GM12875 (cell line): ENCODE data around the gene ANKLE1.

Source experiments
- H3K4me3 ChIP-seq: one replicate; pipeline ENCODE4 v1.5.1; 2011; ENCODE audit warnings: low read depth, low read length, control low read depth
- TF ChIP-seq, protein P1 (sequence below): IDR thresholded peaks from 2 replicates; pipeline ENCODE4 v1.5.1; 2011; ENCODE audit warnings: low read depth, mild to moderate bottlenecking, control low read depth, inconsistent platforms, low read length, moderate library complexity, borderline replicate concordance; ENCODE audit not compliant: insufficient read depth

The ANKLE1 gene

DNA sequence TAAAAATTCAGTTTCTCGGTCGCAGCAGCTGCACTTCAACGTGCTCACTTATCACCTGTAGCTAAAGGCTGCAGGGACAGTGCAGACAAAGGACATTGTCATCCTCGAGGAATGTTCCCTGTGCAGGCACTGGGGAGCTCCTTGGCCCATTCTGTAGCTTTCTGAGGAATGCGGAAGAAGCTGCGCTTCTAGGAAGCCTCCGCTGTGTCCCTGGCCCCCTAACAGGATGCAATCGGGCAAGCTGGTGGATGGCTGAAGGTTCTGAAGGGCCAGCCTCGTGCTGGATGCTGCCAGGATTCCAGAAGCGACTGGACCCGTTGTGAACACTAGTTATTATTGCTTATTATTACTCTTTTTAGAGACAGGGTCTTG is 44.9 kb downstream of the ANKLE1 start:
- no peak overlapping the region for H3K4me3 ChIP-seq
- TF ChIP-seq, protein P1, sequence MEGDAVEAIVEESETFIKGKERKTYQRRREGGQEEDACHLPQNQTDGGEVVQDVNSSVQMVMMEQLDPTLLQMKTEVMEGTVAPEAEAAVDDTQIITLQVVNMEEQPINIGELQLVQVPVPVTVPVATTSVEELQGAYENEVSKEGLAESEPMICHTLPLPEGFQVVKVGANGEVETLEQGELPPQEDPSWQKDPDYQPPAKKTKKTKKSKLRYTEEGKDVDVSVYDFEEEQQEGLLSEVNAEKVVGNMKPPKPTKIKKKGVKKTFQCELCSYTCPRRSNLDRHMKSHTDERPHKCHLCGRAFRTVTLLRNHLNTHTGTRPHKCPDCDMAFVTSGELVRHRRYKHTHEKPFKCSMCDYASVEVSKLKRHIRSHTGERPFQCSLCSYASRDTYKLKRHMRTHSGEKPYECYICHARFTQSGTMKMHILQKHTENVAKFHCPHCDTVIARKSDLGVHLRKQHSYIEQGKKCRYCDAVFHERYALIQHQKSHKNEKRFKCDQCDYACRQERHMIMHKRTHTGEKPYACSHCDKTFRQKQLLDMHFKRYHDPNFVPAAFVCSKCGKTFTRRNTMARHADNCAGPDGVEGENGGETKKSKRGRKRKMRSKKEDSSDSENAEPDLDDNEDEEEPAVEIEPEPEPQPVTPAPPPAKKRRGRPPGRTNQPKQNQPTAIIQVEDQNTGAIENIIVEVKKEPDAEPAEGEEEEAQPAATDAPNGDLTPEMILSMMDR = no peak

DNA sequence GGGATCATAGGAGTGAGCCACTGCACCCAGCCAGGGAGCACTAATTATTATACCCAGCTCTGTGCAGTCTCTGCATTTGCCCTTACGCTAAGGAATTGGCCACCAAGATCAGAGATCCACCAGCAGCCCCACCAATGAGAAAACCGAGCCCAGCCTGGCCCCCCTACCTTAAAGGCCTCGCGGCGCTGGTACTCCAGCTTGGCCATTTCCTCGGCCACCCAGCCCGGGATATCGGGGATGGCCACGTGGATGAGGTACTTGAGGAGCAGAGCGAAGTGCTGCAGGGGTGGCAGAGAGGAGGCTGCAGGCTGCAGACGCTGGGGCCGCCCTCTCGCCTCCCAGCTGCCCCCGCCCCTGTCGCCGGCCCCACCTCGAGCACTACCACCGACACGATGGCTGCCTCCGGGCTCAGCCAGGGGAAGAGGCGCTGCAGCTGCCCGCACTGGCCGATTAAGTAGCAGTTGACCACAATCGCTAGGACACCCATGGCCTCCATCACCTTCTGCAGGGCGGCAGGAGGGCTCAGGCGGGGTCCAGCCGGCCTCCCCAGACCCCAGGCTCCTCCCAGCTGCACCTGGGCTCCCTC is 45.5 kb downstream of the ANKLE1 start:
- TF ChIP-seq, protein P1 = no peak
- no peak overlapping the region for H3K4me3 ChIP-seq

DNA sequence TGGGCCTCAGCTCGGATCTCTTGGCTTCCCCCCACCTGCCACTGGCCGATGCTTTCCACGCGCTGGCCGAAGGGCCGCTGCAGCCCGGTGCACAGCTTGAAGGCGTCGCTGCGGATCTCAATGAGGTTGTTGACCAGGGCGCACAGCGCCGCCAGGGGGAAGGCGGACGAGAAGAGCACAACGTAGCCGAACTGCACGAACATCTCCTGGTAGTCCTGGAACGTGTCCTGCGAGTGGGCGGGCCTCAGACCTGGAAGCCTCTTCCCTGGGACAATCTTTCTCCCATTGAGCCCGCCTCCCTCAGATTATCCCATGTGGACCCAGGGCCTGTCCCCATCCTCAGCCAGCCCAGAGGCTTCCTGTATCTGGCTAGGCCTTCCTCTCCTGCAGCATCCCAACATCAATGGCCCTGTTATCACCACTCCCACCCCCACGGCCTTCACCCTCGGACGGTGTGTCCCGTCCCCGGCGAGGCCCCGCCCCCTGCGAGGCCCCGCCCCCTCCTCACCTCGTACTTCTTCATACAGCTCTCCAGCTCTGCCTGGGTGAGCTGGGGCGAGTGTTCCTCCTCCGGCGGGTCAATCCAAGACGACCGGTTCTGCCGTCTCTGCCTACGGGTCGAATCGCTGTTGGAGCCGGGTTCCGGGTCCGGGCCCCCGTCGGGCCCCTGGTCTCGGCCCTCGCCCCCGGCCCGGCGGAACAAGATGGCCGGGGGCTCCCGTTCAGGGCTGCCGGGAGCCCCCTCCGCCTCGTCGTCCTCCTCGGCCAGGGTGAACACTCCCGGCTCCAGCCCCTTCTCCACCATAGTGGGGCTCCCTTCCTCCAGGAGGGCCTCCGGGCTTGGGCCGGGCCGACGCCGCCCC is 46.2 kb downstream of the ANKLE1 start:
- TF ChIP-seq, protein P1 = no peak
- H3K4me3 ChIP-seq = peak overlapping the region; percentile 26

DNA sequence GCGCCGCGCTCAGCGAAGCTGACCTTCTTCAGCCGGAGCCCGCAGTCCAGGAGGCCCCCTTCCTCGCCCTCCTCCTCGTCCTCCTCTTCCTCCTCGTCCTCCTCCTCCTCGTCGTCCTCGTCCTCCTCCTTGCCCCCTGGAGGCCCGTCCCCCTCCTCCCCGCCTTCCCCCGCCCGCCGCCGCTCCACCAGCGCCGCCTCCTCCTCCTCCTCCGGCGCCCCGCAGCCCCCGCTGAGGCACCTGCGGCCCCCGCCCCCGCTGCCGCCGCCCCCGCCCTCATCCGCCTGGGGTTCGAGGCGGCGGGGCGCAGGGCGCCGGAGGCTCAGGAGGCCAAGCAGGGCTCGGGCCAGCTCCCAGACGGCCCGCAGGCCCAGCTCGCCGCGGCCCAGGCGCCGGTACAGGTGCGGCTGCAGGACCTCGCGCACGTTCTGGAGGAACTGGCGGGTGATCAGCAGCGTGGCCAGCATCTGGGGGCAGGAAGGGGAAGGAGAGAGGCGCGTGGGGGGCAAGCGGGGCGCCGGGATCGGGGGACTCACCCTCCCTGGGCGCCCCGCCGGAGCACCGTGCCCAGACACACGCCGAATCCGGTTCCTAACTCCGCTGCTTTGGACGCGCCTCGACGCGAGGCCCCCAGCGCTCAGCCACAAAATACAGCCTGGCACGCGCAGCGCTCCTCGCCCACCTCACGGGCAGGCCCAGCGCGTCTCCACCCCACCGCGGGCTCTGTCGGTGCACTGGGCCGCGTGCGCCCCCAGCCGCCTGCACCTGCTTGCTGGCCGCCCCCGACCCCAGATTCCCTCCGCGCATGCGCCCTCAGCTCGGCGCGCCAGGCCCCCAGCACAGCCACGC is 47.0 kb downstream of the ANKLE1 start:
- TF ChIP-seq, protein P1 = no peak
- H3K4me3 ChIP-seq = peak overlapping the region; percentile 26

DNA sequence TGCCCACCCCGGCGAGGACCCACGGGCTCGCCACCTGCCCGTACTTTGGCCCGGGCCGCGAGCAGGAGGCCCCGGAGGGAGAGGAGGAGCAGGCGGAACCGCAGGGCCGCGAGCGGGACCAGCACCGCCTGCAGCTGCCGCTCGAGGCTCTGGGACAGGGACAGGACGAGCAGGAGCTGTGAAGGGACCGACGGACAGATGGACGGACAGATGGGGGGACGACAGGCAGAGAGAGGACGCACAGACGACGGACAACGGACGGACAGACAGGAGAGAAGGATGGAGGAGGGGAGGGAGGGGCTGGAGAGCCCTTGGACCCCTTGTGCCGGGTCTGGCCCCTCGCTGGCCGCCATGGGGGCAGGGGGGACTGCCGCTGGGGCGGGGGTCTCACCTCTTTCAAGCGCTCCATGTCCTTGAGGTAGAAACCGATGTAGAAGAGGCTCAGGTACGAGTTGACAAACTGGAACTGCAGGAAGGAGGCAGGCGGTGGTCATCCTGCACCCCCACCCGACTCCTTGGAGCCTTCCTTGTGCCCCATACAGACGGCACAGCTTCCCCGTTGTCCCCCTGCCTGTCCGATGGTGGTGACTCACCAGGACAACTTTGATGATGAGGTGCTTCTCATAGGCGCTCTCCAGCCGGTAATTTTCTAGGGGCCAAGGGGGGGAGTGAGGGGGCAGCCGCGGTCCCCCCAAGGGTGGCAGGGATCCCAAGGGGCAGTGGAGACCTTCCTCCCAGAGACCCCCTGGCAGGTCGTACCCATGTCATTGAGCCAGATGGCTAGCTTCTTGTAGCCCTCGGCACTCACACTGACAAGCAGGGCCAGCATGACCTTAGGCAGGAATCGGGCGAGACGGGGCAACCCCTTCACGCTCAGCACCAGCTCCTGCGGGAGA is 47.9 kb downstream of the ANKLE1 start:
- TF ChIP-seq, protein P1 = no peak
- no peak overlapping the region for H3K4me3 ChIP-seq

DNA sequence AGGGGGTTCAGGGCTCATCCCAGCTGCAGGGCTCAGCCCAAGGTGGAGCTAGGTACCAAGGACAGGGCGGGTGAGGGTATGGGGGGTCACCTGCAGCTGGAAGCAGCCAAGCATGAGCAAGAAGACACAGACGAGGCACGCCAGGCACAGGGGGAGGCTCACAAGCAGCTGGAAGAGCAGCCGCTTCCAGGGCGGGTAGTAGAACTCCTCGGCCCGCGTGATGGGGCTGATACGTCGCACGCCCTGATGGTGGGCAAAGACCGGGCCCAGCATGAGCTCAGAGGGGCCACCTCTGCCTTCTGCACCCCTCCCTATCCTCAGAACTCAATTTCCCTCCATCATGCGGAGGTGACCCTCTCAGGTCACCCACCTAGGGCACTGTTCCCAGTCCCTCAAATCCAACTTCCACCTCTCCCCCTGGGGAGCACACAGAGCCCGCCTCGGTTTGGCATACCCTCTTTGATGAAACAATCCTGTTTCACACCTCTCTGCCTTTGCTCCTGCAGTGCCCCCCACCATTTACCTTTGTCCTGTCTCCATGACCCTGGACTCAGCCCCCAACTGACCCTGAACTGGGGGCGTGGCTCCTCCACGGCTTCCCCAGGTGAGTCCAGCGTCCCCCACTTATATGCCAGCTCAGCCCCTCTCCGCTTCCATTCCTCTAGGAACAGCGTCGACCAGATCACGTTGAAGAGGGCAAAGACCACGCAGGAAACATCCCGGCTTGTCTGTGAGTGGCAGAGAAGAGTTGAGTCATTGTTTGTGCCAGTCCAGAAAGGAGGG is 48.8 kb downstream of the ANKLE1 start:
- TF ChIP-seq, protein P1 = no peak
- H3K4me3 ChIP-seq = no peak overlapping the region
